ENCODE data around the gene EPHA1.

Gene EPHA1

DNA sequence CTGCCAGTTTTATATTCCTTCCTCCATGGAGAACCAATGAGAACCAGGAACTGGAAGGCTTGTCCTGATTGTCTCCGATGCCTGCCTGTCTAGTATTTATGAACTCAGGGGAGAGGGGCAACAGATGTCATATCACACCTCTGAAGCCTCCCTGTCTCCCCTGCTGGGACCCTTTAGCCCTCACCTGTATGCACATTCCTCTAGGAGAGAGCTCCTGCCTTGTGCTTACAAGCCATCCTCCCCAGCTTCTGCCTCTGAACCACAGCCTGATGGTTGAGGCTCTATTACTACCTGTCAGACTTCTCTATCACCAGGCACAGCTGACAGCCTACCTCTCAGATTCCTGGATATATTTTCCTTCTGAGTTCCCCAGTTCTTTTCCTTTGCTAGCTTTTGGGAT is 40.3 kb downstream of the EPHA1 start:
- no peak for DNase-seq

DNA sequence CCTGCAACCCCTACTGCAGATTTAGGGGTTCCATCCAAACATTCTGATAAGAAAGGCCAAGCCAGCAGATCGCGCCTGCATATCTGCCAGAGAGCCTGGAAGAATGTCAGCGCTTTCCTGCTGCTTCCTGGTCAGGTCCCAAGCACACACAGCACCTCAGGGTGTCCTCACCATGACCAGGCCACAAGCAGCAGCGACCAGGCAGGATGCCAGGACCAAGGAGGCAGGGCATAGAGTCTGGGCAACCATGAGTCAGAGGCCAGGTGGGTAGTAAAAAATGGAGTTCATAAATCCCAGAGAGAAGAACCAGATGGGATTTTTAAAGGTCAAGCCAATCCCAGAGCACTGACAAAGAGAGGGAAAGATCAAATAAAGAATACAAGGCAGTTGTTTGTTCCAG is 40.7 kb downstream of the EPHA1 start:
- DNase-seq: no peak

- DNase-seq: no peak
These were observed 45.4 kb downstream of the EPHA1 start for GRCh38 chr7:143363016-143363937.

DNA sequence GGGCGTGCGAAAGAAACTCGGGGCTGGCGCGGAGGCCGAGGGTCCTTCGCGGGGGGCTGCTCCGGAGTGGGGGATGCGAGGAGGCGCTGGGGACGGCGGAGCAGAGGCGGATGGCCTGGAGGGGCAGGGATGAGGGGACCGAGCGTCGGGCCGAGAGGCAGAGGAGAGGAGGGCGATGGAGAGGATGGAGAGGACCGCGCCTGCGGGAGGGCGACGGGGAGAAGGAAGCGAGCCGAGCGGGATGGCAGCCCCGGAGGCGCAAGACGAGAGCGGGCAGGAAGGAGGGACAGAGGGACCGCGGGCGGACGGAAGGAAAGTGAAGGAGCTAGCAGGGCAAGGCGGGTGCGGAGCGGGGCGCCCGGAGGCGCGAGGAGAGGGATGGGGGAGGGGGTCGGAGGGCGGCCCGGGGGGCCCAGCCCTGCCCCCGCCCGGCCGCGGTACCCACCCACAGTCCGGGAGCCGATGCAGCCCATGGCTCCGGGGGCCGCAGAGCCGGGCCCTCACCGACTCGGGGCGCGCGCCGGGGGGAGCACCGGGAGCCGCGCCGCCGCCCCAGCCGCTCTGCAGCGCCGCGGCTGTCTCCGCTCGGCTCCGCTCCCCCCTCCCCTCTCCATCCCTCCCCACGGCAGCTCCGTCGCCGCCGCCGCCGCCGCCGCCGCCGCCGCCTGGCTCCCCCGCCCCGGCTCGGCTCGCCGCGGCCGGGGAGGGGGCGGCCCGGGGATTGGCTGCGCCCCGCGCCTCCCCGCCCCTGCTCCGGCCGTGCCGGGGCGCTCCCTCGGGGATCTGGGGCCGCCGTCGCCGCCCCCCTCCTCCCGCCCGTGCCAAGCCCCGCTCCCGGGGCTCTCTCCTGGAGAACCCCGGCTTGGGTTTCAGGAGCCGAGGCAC is 46.3 kb downstream of the EPHA1 start, which contains the start of gene FAM131B:
TSS of gene FAM131B (minus strand) at position 583 of the 885 bp plus-strand sequence. CDS start at position 473, 110 bp downstream.
- DNase-seq: peak; percentile 44

GRCh38 chr7:143361552-143362130 is 47.0 kb downstream of the EPHA1 start:
- no peak for DNase-seq

GRCh38 chr7:143360788-143361551 is 47.7 kb downstream of the EPHA1 start:
- no peak for DNase-seq

DNA sequence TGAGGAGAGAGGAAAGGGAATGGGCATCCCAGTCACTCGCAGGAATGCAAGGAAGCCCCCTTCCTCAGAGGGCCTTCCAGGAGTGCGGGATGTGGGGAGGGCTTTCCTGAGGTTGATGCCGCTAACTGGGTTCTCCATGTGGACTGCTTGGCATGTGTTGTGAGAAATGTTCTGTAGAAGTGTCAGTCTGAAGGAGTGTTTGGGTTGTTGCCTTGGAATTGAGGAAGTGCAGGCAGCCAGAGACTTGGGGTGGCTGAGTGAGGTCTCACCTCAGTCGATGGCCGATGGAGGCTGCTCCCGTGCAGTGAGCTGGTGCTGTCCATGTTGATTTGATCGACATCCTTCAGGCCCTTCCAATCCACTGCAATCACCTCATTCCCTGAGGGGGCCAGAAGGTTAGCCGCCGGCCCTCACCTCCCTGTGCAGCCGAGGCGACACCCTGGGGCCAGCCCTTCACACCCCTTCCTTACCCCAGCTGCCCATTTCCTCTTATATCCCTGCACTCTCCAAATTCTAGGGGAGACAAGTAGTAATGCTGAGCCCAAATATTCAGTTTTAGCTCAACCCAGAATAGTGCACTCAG is 48.8 kb downstream of the EPHA1 start:
- no peak for DNase-seq

DNA sequence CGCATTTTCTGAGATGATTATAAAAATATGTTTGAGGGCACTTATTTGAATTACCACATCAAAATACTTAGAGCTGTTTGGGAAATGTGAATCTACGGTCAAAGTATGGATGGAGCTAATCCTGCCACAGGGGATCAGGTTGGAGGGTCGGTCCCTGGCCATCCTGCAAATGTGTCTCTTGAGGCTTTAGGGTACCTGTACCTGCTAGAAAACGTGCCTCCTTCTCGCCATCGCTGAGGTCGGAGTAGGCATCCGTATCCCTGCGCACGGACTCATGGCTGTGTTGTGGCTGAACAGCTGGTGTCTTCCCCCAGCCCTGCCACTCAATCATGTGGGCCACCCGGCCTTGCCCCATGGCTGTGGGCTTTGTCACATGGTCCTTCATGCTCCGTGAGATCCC is 50.0 kb downstream of the EPHA1 start:
- no peak for DNase-seq

DNA sequence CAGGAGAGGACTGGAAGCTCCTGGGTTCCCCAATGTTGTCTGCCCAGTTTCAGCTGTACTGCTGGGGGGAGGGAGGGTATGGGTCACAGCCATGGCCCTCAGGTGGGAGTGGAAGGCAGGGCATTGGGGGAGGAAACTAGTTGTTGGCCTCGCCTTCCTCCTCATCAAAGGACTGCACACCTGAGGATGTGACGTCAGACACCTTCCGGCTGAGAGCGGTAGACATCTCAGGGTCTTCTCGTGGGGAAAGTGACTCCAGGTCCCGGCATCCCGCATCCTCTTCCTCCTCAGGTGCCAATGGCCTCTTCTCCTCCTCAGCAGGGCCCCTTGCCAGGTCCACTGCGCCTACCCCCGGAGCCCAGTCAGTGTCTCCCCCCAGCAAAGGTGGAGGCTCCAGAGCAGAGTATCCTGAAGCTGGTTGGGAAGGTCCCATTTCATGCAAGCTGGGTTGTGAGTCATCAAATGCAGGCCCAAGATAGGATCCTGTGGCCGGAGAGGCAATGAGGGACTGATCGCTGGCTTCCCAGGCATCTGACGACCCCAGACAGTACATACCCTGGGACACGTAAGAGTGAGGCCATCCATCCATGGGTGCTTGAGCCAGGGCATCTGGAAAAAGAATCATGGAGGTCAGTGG is 52.1 kb downstream of the EPHA1 start:
- DNase-seq: no peak

- DNase-seq: no peak
These were observed 52.9 kb downstream of the EPHA1 start for GRCh38 chr7:143355450-143356385.

DNA sequence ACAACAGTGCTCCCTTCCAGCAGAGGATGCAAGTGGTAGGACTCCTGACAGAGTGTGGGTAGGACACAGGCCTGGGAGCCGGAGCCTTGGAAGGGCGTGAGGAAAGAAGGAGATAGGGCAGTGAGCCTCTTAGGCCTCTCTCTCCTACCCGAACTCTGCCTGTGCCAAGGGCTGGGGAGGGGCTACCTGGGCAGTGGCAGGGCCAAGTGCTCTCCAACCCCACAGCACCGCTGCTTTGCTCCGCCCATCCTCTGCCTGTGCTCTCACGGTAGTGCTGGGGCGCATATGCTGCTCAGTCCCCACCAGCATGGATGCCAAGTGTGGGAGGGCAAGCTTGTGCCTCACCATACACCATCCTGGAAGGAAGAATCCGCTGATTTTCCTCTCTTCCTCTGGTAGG is 53.7 kb downstream of the EPHA1 start:
- no peak for DNase-seq

DNA sequence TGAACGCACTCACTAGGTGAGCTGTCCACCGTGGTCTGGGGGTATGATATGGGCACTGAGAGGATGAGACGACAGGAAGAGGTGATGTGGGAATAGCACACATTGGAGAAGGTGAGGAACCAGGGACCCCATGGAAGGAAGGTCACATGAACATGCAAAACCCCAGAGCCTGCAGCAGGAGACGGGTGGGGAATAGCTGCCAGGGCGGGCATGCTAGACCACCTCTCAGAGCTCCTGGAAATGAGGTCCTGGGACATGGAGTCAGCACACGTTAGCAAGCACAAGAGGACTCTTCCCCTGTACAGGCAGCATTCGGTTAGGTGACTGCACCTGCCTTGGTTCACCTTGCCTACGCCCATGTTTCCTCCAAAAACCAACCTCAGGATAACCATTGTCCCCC is 54.3 kb downstream of the EPHA1 start:
- DNase-seq: no peak

DNA sequence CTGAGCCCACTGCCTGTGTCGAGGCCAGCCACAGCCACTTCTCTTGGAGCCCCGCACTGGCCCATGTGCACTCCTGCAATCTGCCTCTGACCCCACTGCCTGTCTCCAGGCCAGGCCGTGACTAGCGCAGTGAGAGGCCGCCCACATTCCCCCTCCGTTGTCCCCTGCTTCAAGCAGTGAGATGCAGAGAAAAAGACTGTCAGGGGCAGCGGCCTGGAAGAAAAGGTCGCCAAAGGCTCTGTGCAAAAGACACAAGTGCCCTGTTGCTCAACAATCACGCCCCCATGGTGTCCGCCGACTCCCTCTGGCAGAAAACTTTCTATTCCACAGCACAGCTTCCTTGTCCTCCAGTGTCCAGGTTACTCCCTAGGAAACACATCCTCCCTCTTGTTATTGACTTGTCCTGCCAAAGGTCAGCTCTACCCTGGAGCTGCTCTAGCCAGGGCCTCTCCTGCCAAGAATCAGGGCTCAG is 56.1 kb downstream of the EPHA1 start:
- DNase-seq: no peak

- no peak for DNase-seq
These were observed 57.1 kb downstream of the EPHA1 start for GRCh38 chr7:143351574-143351973.

GRCh38 chr7:143351060-143351459 is 57.6 kb downstream of the EPHA1 start:
- no peak for DNase-seq

DNA sequence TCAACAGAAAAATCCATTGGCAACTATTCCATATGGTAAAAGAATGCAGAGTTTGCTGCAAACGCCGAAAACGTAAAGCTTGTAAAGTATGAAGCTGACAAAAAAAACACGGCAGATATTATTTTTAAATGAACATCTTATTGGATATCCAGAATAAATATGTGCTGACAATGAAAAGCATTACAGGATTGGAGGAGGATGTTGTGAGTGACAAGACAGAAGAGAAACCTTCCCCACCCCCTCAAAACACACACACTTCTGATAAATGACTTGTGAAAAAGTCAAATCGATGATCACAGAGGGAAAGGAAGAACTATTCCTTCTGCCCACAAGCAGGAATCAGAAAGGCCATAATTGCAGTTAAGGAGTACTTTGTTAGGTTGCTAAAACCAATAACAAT is 60.7 kb downstream of the EPHA1 start:
- no peak for DNase-seq

GRCh38 chr7:143346018-143346417 is 62.6 kb downstream of the EPHA1 start:
- no peak for DNase-seq

- DNase-seq: peak; percentile 70
These were observed 63.2 kb downstream of the EPHA1 start for GRCh38 chr7:143345428-143345900.

DNA sequence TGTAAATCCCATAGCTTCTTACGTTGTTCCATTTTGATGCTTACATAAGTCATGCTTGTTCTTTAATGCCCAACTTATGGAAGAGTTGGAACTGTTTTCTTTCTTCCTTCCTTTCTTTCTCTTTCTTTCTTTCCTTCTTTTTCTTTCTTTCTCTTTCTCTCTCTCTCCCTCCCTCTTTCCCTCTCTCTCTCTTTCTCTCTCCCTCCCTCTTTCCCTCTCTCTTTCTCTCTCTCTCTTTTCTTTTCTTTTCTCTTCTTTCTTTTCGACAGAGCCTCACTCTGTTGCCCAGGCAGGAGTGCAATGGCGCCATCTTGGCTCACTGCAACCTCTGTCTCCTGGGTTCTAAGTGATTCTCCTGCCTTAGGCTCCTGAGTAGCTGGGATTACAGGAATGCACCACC is 65.1 kb downstream of the EPHA1 start:
- no peak for DNase-seq

GRCh38 chr7:143341842-143342241 is 66.8 kb downstream of the EPHA1 start:
- DNase-seq: no peak

Data from CD4-positive, alpha-beta T cell treated with Interleukin-10 for 1 hour (primary cell).